Activated T-helper 2 cell treated with anti-CD3 and anti-CD28 coated beads, Interferon-gamma antibody, Interleukin-2, Interleukin-4, amounts not matched to agents 10 μg/mL and 5 μg/mL and 100 μg/mL, durations not matched to agents 14 hours and 24 hours and 36 hours (primary cell): ENCODE data around the gene SSBP4. TPM values are rescaled to one million over a fixed set of nuclear protein-coding genes. Genes with fewer than 3 reads are reported as not detected.

Source experiments
- DNase-seq: peaks from one replicate; pipeline ENCODE4 v3.0.0; 2021; ENCODE audit warnings: low spot score
- H3K27ac Mint-ChIP-seq: one replicate; pipeline ENCODE4 v1.8.0; 2021; ENCODE audit warnings: mixed read lengths
- H3K27me3 Mint-ChIP-seq: one replicate; pipeline ENCODE4 v1.8.0; 2021; ENCODE audit warnings: low read depth, mixed read lengths
- H3K36me3 Mint-ChIP-seq: one replicate; pipeline ENCODE4 v1.8.0; 2021; ENCODE audit warnings: low read depth, mixed read lengths
- H3K4me1 Mint-ChIP-seq: one replicate; pipeline ENCODE4 v1.8.0; 2021; ENCODE audit warnings: low read depth, mixed read lengths
- H3K4me3 Mint-ChIP-seq: one replicate; pipeline ENCODE4 v1.8.0; 2021; ENCODE audit warnings: low read depth, mild to moderate bottlenecking, moderate library complexity, mixed read lengths
- H3K9me3 Mint-ChIP-seq: one replicate; pipeline ENCODE4 v1.8.0; 2021; ENCODE audit warnings: mixed read lengths
- intact Hi-C: fragments of 100-400 bp; cut with micrococcal nuclease; formaldehyde crosslinking; loops from one replicate; pipeline ENCODE4 v1.15.1; 2023
- total RNA-seq: library from RNA; stranded (reverse); gene quantifications from 2 replicates; pipeline ENCODE4 v1.2.3, GENCODE V29; 2022

Gene SSBP4
- total RNA-seq, 1 donor from 2014 or later = 133 TPM

DNA sequence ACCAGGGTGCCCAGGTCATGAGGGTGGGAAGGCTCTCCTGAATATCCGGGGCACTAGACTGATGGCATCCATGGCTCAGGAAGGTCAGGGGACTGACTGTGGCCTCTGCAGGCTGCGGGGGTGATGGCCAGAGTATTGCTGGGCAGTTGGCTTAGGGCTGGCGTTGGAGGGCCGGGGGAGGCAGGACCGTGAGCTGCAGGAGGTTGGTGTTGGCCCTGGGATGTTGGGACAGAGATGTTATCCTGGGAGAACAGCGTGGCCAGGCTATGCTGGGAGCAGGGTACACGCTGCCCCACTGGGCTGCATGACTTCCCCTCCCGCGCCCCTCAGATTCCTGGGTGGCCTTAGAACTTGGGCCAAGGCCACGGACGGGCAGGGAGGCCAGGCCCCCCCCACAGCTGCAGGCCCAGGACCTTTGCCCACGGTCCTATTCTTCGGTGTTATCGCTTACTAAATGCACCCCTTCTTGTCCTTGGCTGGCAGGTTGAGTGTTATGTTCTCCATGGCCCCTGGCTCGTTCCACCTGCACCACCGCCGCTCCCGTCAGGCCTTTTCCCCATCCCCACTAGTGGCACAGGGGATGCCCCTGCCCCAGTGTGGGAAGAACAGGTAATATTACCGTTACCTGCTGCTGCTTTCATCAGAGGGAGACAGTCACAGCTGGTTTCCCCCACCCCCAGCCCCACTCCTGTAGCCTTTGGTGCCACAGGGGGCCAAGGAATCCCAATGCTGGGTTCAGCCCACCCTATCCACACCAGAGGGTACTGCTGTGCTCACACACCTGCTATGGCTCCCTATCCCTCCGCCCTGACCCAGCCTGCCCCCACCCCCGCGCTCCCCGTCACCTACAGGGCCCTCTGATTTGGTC, 22.0 kb downstream of the SSBP4 start:
- Mint-ChIP-seq H3K4me1 (peaks cover 12% of the 10 kb centered on the region), H3K27me3 (no peaks in the 10 kb centered on the region), H3K4me3 (no peak overlapping the region), H3K36me3 (peaks cover 27% of the 10 kb centered on the region), H3K9me3 (peaks cover 5% of the 10 kb centered on the region), H3K27ac (no peak overlapping the region)
- DNase-seq = no peak
- intact Hi-C loops = no loop called here

DNA sequence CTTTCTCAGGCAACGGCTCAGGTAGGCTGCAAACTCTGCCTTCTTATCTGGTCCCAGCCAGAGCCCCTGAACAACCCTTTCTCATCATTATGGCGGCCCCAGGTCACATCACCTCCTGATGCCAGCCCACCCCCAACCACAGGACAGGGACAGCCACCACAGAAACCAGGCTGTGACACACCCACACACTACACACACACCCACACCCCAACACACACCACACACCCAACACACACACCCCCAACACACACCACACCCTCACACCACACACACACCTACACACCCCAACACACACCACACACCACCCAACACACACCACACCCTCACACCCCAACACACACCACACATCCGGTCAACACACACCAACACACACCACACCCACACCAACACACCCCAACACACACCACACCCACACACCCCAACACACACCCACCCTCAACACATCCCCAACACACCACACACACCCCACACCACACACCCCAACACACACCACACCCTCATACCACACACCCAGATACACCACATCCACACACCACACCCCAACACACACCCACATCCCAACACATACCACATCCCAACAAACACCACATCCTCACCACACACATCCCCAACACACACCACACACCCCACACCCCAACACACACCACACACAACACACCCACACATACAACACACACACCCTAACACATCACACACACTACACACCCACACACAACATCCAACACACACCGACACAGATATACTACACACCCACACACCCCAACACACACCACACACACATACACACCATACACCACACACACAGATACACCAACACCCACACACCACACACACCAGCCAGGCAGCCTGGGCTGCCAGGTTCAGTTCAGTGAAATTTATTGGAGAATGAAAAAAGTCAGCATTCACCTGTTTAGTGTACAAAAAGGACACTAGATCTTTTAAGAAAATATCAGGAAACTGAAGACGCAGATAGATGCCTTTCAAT, 22.9 kb downstream of the SSBP4 start:
- DNase-seq = no peak
- Mint-ChIP-seq H3K27me3 (no peaks in the 10 kb centered on the region), H3K9me3 (peaks cover 5% of the 10 kb centered on the region), H3K4me1 (peaks cover 9% of the 10 kb centered on the region), H3K4me3 (no peak overlapping the region), H3K36me3 (peaks cover 32% of the 10 kb centered on the region), H3K27ac (peak overlapping the region; percentile 76)
- intact Hi-C loops = no loop called here

DNA sequence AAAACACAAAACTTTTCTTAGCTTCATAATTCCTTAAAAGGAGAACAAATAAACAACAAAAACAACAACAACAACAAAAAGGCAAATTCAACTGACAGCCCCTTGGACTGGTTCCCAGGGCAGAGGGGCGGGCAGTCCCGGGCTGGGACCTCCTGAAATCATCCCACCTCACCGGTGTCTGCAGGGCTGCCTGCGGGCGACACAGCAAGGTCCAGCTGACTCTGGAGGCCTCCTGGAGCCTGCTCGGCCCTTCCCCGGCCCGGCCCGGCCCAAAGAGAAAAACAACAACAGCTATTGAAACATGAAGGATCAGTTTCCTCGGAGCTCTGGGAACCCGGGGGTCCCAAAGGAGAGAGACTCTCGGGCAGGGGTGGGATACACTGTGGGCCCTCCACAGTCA, 23.7 kb downstream of the SSBP4 start:
- Mint-ChIP-seq H3K4me1 (peaks cover 9% of the 10 kb centered on the region), H3K27me3 (no peaks in the 10 kb centered on the region), H3K27ac (no peak overlapping the region), H3K4me3 (no peak overlapping the region), H3K36me3 (peaks cover 37% of the 10 kb centered on the region), H3K9me3 (peaks cover 5% of the 10 kb centered on the region)
- DNase-seq = no peak
- intact Hi-C loops = no loop called here

DNA sequence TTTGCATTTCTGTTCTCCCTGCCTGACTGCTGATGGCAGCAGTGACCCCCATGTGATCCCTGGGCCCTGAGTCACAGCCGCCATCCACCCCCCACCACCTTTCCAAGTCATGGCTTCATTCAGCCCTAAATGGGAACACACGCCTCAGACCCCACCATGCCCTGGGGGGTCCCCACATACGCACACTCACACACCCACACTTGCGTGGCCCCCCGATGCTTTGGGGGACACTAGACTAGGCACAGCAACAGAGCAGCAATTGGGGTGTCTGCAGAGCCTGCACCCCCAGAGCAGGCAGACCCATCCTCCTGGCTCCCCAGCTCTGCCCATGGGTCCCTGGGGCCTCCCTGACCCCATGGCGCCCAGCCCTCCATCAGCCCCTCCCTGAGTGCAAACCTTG, 24.2 kb downstream of the SSBP4 start:
- H3K27me3 Mint-ChIP-seq = no peaks in the 10 kb centered on the region
- DNase-seq = no peak
- no peak overlapping the region for H3K4me3 Mint-ChIP-seq
- intact Hi-C loops = no loop called here
- H3K27ac Mint-ChIP-seq = no peak overlapping the region
- H3K4me1 Mint-ChIP-seq = peaks cover 9% of the 10 kb centered on the region
- H3K9me3 Mint-ChIP-seq = peaks cover 5% of the 10 kb centered on the region
- H3K36me3 Mint-ChIP-seq = peaks cover 41% of the 10 kb centered on the region

DNA sequence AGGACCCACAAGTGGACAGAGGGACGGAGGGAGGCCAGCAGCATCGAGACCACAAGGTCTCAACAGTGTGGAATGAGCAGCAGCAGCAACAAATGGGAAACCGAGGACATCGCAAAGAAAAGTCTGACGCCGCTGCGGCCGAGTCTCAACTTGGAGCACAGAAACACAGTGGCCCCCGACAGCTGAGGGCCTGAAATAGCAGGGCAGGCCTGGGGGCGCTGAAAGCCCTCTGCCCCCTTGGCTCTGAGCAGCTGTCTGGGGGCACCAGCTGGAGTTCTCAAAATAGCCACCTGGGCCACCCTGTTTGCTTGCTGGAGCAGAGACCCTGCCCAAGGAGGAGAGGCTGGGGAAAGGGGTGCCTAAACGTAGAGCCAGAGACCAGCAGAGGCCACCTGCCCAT, 24.6 kb downstream of the SSBP4 start:
- no peak overlapping the region for H3K4me3 Mint-ChIP-seq
- peaks cover 9% of the 10 kb centered on the region for H3K4me1 Mint-ChIP-seq
- peaks cover 45% of the 10 kb centered on the region for H3K36me3 Mint-ChIP-seq
- H3K27ac Mint-ChIP-seq = no peak overlapping the region
- DNase-seq = no peak
- peaks cover 5% of the 10 kb centered on the region for H3K9me3 Mint-ChIP-seq
- H3K27me3 Mint-ChIP-seq = no peaks in the 10 kb centered on the region
- intact Hi-C loops = no loop called here

DNA sequence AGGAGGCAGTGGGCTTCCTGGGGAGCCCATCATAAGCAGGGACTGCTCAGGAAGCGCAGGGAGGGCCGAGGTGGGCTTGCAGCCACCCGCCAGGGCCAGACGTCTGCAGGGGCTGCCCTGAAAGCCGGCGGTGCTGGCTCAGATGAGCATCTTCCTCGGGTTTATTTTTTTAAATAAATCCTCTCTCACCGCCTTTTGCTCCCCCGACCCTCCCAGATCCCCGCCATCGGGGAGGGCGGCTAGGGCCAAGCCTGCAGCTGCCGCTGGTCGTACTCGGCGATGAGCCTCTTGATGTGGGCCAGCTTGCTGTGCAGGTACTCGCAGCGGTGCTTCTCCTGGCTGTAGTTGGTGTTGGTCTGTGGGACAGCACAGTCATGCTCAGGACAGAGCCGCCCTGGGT, 25.3 kb downstream of the SSBP4 start:
- Mint-ChIP-seq H3K27ac (no peak overlapping the region), H3K4me3 (no peak overlapping the region), H3K4me1 (peaks cover 9% of the 10 kb centered on the region), H3K27me3 (no peaks in the 10 kb centered on the region), H3K36me3 (peaks cover 50% of the 10 kb centered on the region), H3K9me3 (peaks cover 5% of the 10 kb centered on the region)
- DNase-seq = no peak
- intact Hi-C loops = no loop called here

- no peak for DNase-seq
- H3K4me3 Mint-ChIP-seq = no peak overlapping the region
- H3K27ac Mint-ChIP-seq = no peak overlapping the region
- H3K27me3 Mint-ChIP-seq = no peaks in the 10 kb centered on the region
- peaks cover 8% of the 10 kb centered on the region for H3K4me1 Mint-ChIP-seq
- intact Hi-C loops = no loop called here
- peaks cover 5% of the 10 kb centered on the region for H3K9me3 Mint-ChIP-seq
- H3K36me3 Mint-ChIP-seq = peaks cover 52% of the 10 kb centered on the region
These were observed 26.2 kb downstream of the SSBP4 start for GRCh38 chr19:18445262-18445948.

DNA sequence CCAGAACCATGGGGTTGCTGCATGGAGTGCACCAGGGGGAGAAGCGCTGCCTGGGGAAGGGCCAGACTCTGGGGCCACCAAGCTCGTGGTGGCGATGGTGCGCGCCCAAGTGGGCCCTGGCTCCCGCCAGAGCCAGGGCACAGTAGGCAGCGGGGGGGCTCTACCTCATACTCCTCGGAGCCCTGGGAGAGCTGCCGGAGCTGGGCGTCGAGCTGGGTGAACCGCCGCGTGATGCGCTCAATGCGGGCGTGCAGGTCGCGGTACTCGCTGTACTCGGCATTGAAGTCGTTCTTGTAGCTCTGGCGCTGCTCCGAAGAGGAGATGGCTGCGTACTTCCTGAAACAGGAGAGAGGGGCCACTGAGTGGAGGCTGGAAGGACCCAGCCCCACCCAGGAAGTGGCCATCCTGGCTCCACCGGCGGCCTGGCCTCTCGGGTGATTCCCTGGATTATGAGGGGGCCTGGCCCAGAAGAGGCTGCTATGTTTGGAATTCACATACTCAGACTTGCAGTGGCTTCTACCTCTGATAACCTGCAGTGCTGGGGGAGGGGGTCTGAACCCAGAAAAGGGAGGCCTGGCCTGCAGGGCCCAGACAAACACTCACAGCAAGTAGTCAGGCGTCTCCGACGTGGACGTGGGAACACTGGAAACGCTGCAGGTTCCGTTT, 27.1 kb downstream of the SSBP4 start:
- peaks cover 6% of the 10 kb centered on the region for H3K4me1 Mint-ChIP-seq
- H3K27ac Mint-ChIP-seq = no peak overlapping the region
- intact Hi-C loops = no loop called here
- no peaks in the 10 kb centered on the region for H3K27me3 Mint-ChIP-seq
- peaks cover 5% of the 10 kb centered on the region for H3K9me3 Mint-ChIP-seq
- H3K4me3 Mint-ChIP-seq = no peak overlapping the region
- DNase-seq = no peak
- H3K36me3 Mint-ChIP-seq = peaks cover 57% of the 10 kb centered on the region

DNA sequence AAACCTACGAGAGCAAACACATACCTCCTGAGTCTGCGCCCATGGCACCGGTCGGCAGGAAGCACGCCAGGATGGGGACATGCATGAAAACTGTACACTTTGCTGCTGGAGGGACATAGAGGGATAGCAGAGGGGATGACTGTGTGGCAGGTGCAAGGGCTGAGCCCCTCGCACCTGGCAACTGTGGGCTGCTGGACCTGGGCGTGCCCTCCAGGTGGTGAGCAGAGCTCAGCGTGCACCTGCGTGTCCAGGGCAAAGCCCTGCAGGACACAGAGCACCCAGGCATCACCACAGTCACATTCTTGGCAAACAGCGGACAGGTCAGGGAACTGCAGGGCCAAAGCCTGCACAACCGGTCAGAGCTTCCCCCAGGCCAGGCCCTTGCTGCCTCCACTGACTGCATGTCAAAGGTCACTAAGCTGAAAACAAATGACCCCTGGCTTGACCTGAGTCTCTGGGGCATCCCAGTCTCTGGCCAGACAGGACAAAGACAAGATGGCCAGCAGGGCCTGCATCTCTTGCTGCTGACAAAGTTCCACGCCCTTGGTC, 27.7 kb downstream of the SSBP4 start:
- H3K9me3 Mint-ChIP-seq = peaks cover 5% of the 10 kb centered on the region
- no peak overlapping the region for H3K4me3 Mint-ChIP-seq
- DNase-seq = no peak
- no peak overlapping the region for H3K27ac Mint-ChIP-seq
- H3K36me3 Mint-ChIP-seq = peaks cover 57% of the 10 kb centered on the region
- intact Hi-C loops = no loop called here
- no peaks in the 10 kb centered on the region for H3K27me3 Mint-ChIP-seq
- peaks cover 6% of the 10 kb centered on the region for H3K4me1 Mint-ChIP-seq

DNA sequence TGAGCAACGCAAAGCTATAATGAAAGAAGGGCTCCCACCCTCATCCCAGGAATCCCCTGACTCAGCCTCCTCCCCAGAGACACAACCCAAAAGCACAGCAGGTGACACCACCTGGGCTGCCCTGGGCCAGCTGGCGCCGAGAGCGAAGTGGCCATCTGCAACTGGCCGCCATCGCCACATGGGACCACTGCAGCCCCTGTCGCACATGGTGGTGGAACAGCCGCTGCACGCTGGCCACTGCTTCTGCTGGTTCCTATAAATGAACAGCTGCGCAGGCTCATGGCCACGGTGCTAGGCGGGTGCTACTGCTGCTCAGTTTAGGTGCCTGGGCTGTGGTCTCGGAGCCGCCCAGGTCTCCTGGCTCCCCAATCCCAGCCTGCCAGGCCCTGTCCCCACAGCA, 30.4 kb downstream of the SSBP4 start:
- intact Hi-C loops = no loop called here

GRCh38 chr19:18450021-18450930, 31.1 kb downstream of the SSBP4 start:
- intact Hi-C loops = loop anchor here (10.0 kb wide), 1 partner anchor 395 kb away; no protein-coding TSS in a partner anchor
- DNase-seq = no peak
- Mint-ChIP-seq H3K27me3 (no peaks in the 10 kb centered on the region), H3K4me1 (no peaks in the 10 kb centered on the region), H3K9me3 (no peaks in the 10 kb centered on the region), H3K27ac (no peak overlapping the region), H3K4me3 (no peak overlapping the region), H3K36me3 (peaks cover 41% of the 10 kb centered on the region)

More for the DNA sequence above, 30.4 kb downstream of the SSBP4 start:
- Mint-ChIP-seq H3K27ac (no peak overlapping the region), H3K4me1 (no peaks in the 10 kb centered on the region), H3K27me3 (no peaks in the 10 kb centered on the region), H3K36me3 (peaks cover 40% of the 10 kb centered on the region), H3K4me3 (no peak overlapping the region), H3K9me3 (no peaks in the 10 kb centered on the region)
- no peak for DNase-seq
